H1 (cell line): ENCODE measurements around the gene SOX8.

Source experiments
- CEBPB ChIP-seq: IDR thresholded peaks from 2 replicates; pipeline ENCODE4 v1.6.1; 2012; ENCODE audit warnings: low read depth, low read length
- EZH2 ChIP-seq: fragments of 200-600 bp; sonication (generic); IDR thresholded peaks from 2 replicates; pipeline ENCODE4 v1.7.1; 2012; ENCODE audit warnings: low read depth, mild to moderate bottlenecking, moderate library complexity, low read length, inconsistent platforms; ENCODE audit not compliant: severe bottlenecking
- GABPA ChIP-seq: IDR thresholded peaks from 2 replicates; pipeline ENCODE4 v1.6.1; 2011; ENCODE audit warnings: mild to moderate bottlenecking, low read length, moderate library complexity, borderline replicate concordance; ENCODE audit not compliant: insufficient read depth
- PHF8 ChIP-seq: fragments of 200-600 bp; sonication (generic); conservative IDR thresholded peaks from 2 replicates; pipeline ENCODE4 v1.7.1; 2012; ENCODE audit warnings: low read depth, mild to moderate bottlenecking, inconsistent platforms, low read length, moderate library complexity
- POLR2A ChIP-seq, 2 experiments: IDR thresholded peaks; 1 replicate in 1 of 2; 2 replicates in 1 of 2; pipeline ENCODE4 v1.6.1; 2011; ENCODE audit warnings: low read depth in 2 of 2, low read length in 2 of 2, mild to moderate bottlenecking in 2 of 2; ENCODE audit errors: control extremely low read depth in 1 of 2
- POLR2AphosphoS5 ChIP-seq: IDR thresholded peaks from 2 replicates; pipeline ENCODE4 v1.6.1; 2011; ENCODE audit warnings: low read depth, low read length
- TCF12 ChIP-seq: IDR thresholded peaks from 2 replicates; pipeline ENCODE4 v1.6.1; 2011; ENCODE audit warnings: low read depth, mild to moderate bottlenecking, low read length
- YY1 ChIP-seq: IDR thresholded peaks from 2 replicates; pipeline ENCODE4 v1.6.1; 2011; ENCODE audit warnings: low read depth, mild to moderate bottlenecking, low read length
- TF ChIP-seq, protein P1 (sequence below), 3 experiments: IDR thresholded peaks; 1 replicate in 2 of 3; 2 replicates in 1 of 3; pipeline versions ENCODE4 v1.5.1 to v1.6.1; 2011; ENCODE audit warnings: low read length in 3 of 3, mild to moderate bottlenecking in 3 of 3, inconsistent platforms in 2 of 3, low read depth in 1 of 3, moderate library complexity in 1 of 3; ENCODE audit not compliant: insufficient read depth in 1 of 3; ENCODE audit errors: control extremely low read depth in 1 of 3

DNA sequence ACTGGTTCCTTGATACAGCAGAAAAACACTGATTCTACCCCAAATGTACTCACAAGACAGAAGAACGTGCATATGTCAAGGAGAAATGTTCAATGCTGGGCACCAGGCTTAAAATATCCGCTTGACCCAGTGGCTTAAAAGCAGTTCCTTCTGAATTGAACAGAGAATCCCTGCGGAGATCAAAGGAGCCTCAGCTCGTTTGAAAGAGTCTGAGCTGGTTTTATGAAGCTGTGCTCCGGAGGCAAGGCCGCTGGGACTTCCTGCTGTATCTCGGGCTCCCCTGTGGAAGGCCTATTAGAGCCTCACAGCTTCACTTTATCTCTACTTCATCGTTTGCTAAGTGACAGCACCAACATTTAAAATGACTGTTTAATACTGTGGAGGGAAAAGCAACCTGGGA, 12.9 kb upstream of the SOX8 start:
- TF ChIP-seq, protein P1, sequence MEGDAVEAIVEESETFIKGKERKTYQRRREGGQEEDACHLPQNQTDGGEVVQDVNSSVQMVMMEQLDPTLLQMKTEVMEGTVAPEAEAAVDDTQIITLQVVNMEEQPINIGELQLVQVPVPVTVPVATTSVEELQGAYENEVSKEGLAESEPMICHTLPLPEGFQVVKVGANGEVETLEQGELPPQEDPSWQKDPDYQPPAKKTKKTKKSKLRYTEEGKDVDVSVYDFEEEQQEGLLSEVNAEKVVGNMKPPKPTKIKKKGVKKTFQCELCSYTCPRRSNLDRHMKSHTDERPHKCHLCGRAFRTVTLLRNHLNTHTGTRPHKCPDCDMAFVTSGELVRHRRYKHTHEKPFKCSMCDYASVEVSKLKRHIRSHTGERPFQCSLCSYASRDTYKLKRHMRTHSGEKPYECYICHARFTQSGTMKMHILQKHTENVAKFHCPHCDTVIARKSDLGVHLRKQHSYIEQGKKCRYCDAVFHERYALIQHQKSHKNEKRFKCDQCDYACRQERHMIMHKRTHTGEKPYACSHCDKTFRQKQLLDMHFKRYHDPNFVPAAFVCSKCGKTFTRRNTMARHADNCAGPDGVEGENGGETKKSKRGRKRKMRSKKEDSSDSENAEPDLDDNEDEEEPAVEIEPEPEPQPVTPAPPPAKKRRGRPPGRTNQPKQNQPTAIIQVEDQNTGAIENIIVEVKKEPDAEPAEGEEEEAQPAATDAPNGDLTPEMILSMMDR (IDR thresholded peaks at IDR 0.05; ENCODE audit: control extremely low read depth in 1 of 3, insufficient read depth in 1 of 3, low read depth in 1 of 3, low read length in 3 of 3): no peak
- no peak for TF ChIP-seq POLR2AphosphoS5
- TF ChIP-seq EZH2: no peak
- TF ChIP-seq POLR2A (IDR thresholded peaks at IDR 0.05; ENCODE audit: control extremely low read depth in 1 of 2, low read depth in 2 of 2, low read length in 2 of 2): no peak
- no peak for TF ChIP-seq TCF12
- no peak for TF ChIP-seq GABPA
- TF ChIP-seq PHF8: no peak
- no peak for TF ChIP-seq CEBPB
- TF ChIP-seq YY1: no peak
